Measurements from ENCODE around the gene RPTOR.
A peak's percentile ranks its signal among the peaks of the same experiment; 100 is the strongest.
"Not testable (repeated sequence)": the region's sequence is repeated elsewhere in the genome, so short reads cannot be mapped to it uniquely, and the experiment has no call there.

Gene RPTOR

GRCh38 chr17:80803451-80804428, 259.1 kb downstream of the RPTOR start:
- peaks cover 38% of the 10 kb centered on the region for H3K36me3 Mint-ChIP-seq (ENCODE audit: low read depth)
- H3K4me1 Mint-ChIP-seq = peaks cover 9% of the 10 kb centered on the region
- no peaks in the 10 kb centered on the region for H3K27me3 Mint-ChIP-seq
- H3K9me3 Mint-ChIP-seq = peaks cover 20% of the 10 kb centered on the region
- H3K4me3 Mint-ChIP-seq = no peak overlapping the region
- no peak overlapping the region for H3K27ac Mint-ChIP-seq
- DNase-seq (no peak), ATAC-seq (no peak)

GRCh38 chr17:80804466-80804865, 259.8 kb downstream of the RPTOR start:
- Mint-ChIP-seq H3K4me1 (peaks cover 9% of the 10 kb centered on the region), H3K27ac (no peak overlapping the region), H3K27me3 (no peaks in the 10 kb centered on the region), H3K4me3 (no peak overlapping the region), H3K9me3 (peaks cover 20% of the 10 kb centered on the region), H3K36me3 (ENCODE audit: low read depth) (peaks cover 36% of the 10 kb centered on the region)
- DNase-seq (no peak), ATAC-seq (no peak)

GRCh38 chr17:80805032-80805751, 260.6 kb downstream of the RPTOR start:
- Mint-ChIP-seq H3K27me3 (no peaks in the 10 kb centered on the region), H3K9me3 (peaks cover 20% of the 10 kb centered on the region), H3K36me3 (ENCODE audit: low read depth) (peaks cover 36% of the 10 kb centered on the region), H3K4me3 (no peak overlapping the region), H3K27ac (no peak overlapping the region), H3K4me1 (peaks cover 11% of the 10 kb centered on the region)
- ATAC-seq (no peak), DNase-seq (no peak)

GRCh38 chr17:80807014-80807413, 262.4 kb downstream of the RPTOR start:
- Mint-ChIP-seq H3K4me1 (peaks cover 23% of the 10 kb centered on the region), H3K9me3 (peaks cover 20% of the 10 kb centered on the region), H3K27ac (no peak overlapping the region), H3K4me3 (no peak overlapping the region), H3K27me3 (no peaks in the 10 kb centered on the region), H3K36me3 (ENCODE audit: low read depth) (peaks cover 47% of the 10 kb centered on the region)
- no peak for ATAC-seq
- no peak for DNase-seq

GRCh38 chr17:80807882-80808281, 263.2 kb downstream of the RPTOR start:
- H3K27ac Mint-ChIP-seq = no peak overlapping the region
- DNase-seq = no peak
- no peak overlapping the region for H3K4me3 Mint-ChIP-seq
- no peaks in the 10 kb centered on the region for H3K27me3 Mint-ChIP-seq
- H3K4me1 Mint-ChIP-seq = peaks cover 31% of the 10 kb centered on the region
- H3K36me3 Mint-ChIP-seq (ENCODE audit: low read depth) = peaks cover 47% of the 10 kb centered on the region
- H3K9me3 Mint-ChIP-seq = peaks cover 20% of the 10 kb centered on the region
- no peak for ATAC-seq

- no peak for DNase-seq
- peaks cover 43% of the 10 kb centered on the region for H3K36me3 Mint-ChIP-seq (ENCODE audit: low read depth)
- peaks cover 13% of the 10 kb centered on the region for H3K9me3 Mint-ChIP-seq
- no peak for ATAC-seq
- H3K4me3 Mint-ChIP-seq = no peak overlapping the region
- peaks cover 23% of the 10 kb centered on the region for H3K4me1 Mint-ChIP-seq
- peak overlapping the region; percentile 73 for H3K27ac Mint-ChIP-seq
- no peaks in the 10 kb centered on the region for H3K27me3 Mint-ChIP-seq
Measured at GRCh38 chr17:80811181-80812105, 266.8 kb downstream of the RPTOR start.

GRCh38 chr17:80812362-80813088, 267.9 kb downstream of the RPTOR start:
- Mint-ChIP-seq H3K36me3 (ENCODE audit: low read depth) (peaks cover 34% of the 10 kb centered on the region), H3K4me3 (peak overlapping the region; percentile 21), H3K27ac (peak overlapping the region; percentile 42), H3K9me3 (peaks cover 2% of the 10 kb centered on the region), H3K27me3 (no peaks in the 10 kb centered on the region), H3K4me1 (peaks cover 28% of the 10 kb centered on the region)
- no peak for DNase-seq
- ATAC-seq = no peak

GRCh38 chr17:80813318-80813717, 268.7 kb downstream of the RPTOR start:
- peaks cover 34% of the 10 kb centered on the region for H3K36me3 Mint-ChIP-seq (ENCODE audit: low read depth)
- ATAC-seq = no peak
- H3K4me3 Mint-ChIP-seq = no peak overlapping the region
- no peaks in the 10 kb centered on the region for H3K27me3 Mint-ChIP-seq
- no peaks in the 10 kb centered on the region for H3K9me3 Mint-ChIP-seq
- H3K4me1 Mint-ChIP-seq = peaks cover 36% of the 10 kb centered on the region
- H3K27ac Mint-ChIP-seq = no peak overlapping the region
- no peak for DNase-seq

GRCh38 chr17:80814491-80814890, 269.9 kb downstream of the RPTOR start:
- H3K9me3 Mint-ChIP-seq = no peaks in the 10 kb centered on the region
- H3K36me3 Mint-ChIP-seq (ENCODE audit: low read depth) = peaks cover 31% of the 10 kb centered on the region
- H3K27ac Mint-ChIP-seq = no peak overlapping the region
- H3K27me3 Mint-ChIP-seq = no peaks in the 10 kb centered on the region
- no peak overlapping the region for H3K4me3 Mint-ChIP-seq
- ATAC-seq = no peak
- peaks cover 48% of the 10 kb centered on the region for H3K4me1 Mint-ChIP-seq
- no peak for DNase-seq

- Mint-ChIP-seq H3K36me3 (ENCODE audit: low read depth) (peaks cover 31% of the 10 kb centered on the region), H3K9me3 (no peaks in the 10 kb centered on the region), H3K27ac (no peak overlapping the region), H3K4me3 (no peak overlapping the region), H3K27me3 (no peaks in the 10 kb centered on the region), H3K4me1 (peaks cover 54% of the 10 kb centered on the region)
- DNase-seq = no peak
- ATAC-seq = no peak
Measured at GRCh38 chr17:80815151-80815681, 270.6 kb downstream of the RPTOR start.

- H3K27me3 Mint-ChIP-seq, DNase-seq, H3K9me3 Mint-ChIP-seq, H3K27ac Mint-ChIP-seq, ATAC-seq, H3K4me3 Mint-ChIP-seq: not testable (repeated sequence)
- H3K4me1 Mint-ChIP-seq = peaks cover 59% of the 10 kb centered on the region
- H3K36me3 Mint-ChIP-seq (ENCODE audit: low read depth) = peaks cover 31% of the 10 kb centered on the region
Measured at GRCh38 chr17:80815718-80816117, 271.1 kb downstream of the RPTOR start.

- ATAC-seq (no peak), DNase-seq (no peak)
- peaks cover 25% of the 10 kb centered on the region for H3K36me3 Mint-ChIP-seq (ENCODE audit: low read depth)
- no peaks in the 10 kb centered on the region for H3K27me3 Mint-ChIP-seq
- peaks cover 54% of the 10 kb centered on the region for H3K4me1 Mint-ChIP-seq
- no peak overlapping the region for H3K4me3 Mint-ChIP-seq
- H3K9me3 Mint-ChIP-seq = no peaks in the 10 kb centered on the region
- no peak overlapping the region for H3K27ac Mint-ChIP-seq
Measured at GRCh38 chr17:80816241-80817103, 271.8 kb downstream of the RPTOR start.
